GM19395 (cell line): ENCODE results near the gene KLC1.

ENCODE experiments used
- ATAC-seq: cut with Tn5 transposase; IDR thresholded peaks from one replicate; pipeline ENCODE4 v1.9.1; 2021; ENCODE audit warnings: mild to moderate bottlenecking, moderate library complexity; ENCODE audit not compliant: unreplicated experiment

The KLC1 gene

DNA sequence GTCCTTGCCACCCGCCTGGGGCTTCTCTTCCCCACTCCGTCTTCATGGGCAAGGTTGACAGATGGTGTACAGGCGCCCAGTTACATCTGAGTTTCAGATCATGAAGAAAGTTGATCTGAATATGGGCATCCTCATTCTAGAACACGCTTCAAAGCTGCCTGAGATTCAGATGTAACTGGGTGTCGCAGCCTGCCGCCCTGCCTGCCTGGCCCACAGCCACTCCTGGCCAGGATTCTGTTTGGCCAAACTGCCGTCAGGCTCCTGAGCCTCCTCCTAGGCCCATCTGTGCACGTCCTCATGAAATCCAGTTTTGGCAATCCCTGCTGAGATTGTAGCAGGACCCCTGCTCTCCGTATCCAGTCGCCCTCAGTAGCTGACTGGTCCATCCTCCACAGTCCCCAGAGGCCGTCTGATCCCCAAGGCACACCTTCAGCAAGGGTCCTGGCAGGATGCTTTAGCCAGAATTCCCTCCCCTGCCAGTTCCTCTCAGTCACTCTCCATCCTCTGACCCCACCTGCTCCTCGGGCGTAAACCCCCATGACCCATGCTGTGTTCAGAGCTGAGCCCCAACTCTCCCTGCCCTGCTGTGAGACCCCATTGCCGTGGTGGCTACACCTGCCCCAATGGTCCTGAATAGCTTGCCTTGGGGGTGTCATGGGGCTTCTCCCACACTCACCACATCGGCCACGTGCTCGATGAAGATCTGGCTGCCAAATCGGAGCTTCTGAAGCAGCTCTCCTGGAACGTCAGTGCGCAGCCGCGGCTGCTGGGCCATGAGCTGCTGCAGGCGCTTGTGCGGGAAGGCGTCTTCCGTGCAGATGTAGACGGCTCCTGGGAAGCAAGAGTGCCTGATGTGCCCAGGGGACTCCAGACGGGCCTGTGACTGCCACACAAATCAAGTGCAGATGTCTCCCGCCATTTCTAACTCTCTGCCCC, 73.8 kb downstream of the KLC1 start:
- ATAC-seq = no peak

DNA sequence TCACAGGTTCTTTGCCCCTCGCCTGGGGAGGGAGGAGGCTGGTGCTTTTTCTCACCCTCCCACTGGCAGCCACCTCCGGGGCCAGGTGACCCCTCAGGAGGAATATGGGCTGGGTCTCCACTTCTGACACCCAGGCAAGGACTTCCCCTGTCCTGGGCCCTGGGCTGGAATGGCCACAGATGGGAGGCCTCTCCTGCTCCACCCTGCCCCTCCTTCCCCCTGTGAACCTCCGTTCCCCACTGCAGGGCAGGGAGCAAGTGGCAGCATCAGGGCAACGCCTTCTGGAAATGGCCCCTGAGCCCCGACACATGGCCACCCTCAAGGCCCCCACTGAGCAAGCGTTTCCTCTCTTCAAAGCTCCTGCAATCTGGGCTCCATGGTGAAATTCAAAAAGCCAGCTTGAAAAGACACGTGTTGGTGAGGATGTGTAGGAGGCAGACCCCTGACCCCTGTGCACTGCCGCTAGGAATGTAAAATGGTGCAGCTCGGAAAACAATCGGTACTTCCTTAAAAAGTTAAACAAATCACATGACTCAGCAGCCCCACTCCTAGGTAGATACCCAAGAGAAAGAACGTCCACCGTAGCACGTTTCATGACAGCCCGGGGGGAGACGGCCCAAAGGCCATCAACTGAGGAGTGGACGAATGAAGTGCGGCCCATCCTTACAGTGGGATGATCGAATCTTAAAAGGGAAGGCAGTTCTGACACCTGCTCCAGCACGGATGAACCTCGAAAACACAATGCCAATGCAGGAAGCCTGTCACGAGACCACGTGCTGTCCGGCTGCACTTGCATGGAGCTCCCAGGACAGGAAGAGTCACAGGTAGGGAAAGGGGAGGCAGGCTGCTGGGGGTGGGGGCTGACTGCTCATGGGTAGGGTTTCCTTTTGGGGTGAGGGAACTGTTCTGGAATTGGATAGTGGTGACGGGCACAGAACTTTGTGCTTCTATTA, 74.7 kb downstream of the KLC1 start:
- ATAC-seq = no peak

DNA sequence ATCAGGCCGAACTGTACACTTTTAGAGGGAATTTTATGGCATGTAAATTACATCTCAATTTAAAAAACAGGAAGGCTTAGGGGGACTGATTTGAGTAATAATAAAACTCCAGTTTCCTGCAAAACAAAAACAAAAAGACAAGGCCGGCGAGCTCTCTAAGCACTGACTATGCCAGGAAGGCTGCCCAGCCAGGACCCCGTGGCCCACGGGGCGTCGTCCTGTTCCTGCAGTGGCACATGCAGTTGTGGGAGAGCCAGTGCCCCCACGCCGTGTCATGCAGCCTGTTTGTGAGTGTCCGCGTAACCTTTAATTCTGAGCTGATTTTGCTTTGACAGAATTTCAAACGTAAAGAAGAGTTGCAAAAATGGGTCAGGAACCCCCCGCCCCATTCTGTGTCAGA, 75.7 kb downstream of the KLC1 start:
- no peak for ATAC-seq

DNA sequence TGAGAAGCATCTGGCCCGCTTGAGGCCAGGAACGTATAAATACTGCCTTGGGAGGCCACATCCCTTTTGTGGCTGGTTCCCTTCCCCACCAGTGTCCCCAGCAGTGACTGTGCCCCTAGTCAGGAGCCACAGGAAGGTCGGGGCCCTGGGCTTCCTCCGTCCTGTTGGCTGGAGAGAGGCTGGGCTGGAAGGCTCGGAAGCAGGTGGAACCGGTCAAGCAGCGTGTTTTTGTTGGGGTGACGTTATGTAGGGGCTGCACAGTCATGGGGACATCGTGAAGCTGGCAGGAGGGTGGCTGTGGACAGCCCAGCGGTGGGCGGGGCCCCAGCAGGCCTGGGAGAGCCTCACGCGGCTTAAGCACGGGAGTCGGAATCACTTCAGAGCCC, 76.1 kb downstream of the KLC1 start:
- ATAC-seq = no peak

DNA sequence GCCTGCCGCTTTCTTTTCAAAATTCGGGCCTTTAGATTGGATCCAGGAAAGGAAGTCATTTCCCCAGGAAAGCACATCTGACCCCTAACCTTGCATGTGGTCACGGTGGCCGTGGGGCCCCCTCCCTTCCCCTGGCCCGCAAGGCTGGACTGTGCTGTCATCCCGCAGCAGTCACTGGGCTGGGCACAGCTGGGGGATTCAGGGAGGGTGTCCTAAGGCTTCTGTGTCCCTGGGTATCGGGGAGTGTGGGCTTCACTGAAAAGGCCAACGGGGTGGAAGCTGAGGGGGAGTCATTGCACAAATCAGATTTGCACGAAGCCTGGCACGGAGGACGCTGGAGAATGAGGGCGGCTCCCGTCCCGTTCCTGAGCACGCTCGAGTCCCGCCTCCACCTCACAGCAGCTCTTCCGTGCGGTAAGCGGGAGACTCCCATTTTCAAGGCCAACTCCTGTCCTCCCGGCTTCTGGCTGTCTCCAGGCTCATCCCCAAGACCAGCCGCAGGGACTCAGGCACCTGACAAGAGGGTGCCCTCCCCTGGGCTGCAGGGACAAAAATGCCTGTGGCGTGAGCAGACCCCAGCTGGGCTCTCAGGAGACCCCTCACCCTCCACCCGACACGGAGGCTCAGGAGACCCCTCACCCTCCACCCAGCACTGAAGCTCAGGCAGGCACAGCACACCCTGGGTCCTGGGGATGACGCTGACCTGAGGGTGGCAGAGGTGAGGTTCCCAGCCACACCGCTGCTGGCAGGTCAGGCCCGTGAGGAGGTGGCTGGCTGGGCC, 76.7 kb downstream of the KLC1 start:
- ATAC-seq = no peak

DNA sequence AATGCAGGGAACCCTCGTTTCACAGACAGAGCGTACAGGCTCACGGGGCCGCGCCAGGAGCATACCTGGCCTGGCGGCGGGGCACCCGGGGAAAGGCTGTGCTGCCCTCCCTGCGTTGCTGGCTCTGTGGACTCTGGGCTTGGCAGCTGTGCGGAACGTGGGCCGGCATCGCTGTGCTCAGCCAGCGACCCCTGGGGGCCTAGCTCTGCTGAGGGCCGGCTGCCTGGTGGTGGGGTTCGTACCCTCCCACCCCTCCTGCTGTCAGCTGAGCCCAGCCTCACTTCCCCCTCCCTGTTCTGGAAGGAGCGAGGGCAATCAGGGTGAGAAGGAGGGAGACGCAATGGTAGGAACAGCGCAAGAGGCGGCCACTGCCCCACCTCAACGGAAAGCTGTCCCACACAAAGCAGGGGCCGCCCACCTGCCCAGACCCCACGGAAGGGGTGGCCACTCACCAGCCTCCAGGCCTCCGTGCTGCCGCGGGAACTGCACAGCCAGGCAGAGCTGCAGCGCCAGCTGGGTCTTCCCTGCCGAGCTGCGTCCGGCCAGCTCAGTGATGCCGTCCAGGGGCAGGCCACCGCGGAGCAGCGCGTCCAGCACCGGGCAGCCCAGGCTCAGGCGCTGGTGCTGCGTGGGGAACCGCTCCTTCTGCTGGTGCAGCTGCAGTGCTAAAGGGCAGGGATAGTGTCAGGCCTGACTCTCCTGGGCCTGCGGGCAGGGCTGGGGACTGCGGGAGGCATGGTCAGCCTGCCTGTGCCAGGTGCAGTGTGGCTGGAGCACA, 77.7 kb downstream of the KLC1 start:
- no peak for ATAC-seq

DNA sequence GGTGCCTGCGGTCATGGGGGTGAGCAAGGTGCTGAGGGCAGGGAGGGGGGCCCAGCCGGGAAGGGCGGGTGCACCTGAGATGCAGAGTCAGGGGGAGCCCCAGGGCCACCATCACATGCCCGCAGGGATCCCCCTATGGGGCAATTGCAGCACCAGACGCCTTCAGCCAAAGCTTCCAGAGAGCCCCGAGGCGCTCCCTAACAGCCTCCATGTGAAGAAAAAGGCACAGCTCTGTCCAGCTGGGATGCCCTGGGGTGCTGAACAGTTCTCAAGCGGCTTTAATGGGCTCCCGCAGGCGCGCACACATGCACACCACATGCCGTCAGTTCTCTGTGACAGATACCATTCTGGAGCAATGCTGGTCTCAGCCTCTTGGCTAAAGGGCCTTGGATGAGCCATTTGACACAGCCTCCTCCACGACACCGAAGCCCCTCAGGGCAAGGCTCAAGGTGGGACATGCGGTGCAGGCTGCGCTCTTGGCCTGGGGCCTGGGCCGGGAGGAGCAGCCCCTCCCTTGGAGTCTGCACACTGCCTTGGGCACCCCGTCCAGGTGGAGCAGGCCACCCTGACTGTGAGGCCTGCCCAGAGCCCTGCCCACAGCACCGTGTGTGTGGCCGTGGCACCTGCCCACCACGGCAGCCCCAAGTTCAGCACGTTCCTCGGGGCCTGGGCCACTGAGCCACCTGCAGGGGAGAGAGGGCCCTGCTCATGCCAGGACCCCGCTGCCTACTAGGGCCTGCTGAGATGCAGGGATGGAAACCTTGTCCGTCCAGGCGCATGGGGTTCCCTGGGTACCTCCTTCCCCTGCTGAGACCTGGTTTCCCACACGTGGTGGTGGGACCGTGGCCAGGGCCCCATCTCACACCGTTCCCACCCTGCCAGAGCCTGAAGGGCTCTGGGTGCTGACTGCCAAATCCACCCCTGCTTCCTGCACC, 78.6 kb downstream of the KLC1 start:
- ATAC-seq = no peak

DNA sequence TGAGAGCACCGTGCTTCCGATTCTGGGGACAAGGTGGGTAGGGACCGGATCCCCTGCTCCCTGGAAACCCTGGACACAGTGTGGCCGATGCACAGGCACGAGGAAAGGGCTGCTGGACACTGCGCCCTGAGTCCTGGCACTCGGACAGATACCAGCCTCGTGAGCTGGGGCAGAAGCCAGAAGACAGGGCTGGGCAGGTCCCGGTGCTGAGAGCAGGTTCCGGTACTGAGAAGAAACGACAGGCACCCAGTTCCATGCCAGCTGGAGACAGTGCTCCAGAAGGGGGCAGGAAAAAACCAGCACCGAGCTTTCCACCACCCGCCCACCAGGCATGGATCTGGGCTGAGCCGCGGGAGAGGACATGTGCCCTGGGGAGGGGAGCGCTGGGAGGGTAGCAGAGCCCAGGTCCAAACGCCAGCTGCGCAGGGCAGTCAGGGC, 79.8 kb downstream of the KLC1 start:
- no peak for ATAC-seq

DNA sequence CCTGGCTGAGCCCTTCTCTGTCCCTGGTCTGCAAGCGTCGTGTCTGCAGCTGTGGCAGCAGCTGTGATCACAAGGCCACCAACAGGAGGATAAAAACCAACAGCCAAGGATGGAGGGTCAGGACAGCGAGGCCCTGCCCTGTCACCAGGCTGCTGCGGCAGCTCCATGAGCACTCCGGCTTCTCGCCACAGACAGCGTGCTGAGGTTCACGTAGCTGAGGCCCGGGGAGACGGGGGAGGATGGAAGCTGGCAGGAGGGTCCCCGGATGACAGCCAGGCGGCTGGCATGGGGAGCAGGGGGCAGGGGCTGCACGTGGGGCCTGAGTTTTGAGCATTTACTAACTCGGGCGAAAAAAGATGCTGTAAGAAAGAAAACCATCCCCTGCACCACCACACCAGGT, 80.8 kb downstream of the KLC1 start:
- ATAC-seq = no peak

DNA sequence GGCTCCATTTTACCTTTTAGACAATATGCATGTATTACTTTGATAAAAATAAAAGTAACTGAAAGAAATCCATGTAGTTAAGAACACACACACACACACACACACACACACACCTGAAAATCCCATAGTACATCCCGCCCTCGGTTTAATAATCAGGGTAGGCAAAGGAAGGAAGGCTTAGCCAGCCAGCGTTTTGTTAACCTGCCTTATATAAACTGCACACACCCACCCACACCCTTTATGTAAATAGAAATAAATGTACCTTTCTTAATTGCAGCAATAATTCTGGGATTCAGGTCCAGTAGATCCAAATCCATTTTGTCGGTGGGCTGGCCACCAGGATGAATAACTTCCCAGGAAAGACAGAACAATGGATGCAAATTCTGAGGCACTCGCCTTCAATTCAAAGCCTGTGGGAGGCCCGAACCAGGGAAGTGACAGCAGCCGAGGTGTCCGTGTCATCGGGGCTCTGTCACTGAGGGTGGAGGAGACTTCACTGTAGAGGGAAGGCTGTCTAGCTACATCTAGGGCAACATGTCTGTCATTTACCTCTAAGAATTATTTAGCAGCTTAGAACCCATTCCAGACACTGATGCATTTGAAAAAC, 81.9 kb downstream of the KLC1 start:
- no peak for ATAC-seq

DNA sequence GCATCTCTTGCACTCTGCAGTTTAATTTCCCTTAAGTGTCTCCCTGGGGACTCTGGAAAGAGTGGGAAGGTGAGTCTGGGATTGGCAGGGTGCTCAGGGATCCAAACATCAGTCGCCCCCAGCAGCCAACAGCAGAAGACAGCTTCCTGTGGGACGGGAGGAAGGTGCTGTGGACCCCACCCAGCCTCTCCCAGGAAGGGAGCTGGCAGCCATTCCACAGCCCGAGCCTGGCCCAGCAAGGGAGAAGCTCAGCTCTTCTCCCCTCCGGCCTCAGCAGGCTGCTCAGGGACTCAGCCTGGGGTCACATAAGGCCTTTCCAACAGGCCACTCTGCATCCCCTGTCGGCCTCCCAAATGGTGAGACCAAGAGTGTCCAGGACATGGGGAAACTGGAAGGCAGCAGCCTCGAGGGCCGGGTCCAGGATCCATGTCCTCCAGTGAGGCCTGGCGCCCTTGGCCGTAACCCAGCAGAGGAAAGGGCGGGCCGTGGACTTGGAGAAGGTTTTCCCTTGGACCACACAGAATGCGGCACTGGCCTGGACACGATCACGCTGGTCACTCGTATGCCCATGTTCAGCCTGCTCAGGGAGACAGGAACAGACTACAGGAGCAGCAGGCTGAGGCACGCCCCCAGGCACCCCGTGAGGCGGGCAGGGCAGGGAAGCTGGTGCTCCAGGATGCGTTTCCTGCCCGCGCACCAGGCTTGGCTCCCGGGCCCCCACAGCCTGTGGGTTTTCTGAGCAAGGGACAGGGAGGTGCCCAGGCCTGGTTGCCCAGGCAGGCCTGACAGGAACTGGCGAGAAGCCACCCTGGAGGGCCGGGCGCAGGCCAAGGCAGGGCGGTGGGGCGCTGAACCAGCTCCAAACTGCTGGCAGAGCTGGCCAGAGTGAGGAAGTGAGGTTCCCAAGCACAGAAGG, 82.8 kb downstream of the KLC1 start:
- ATAC-seq = no peak

DNA sequence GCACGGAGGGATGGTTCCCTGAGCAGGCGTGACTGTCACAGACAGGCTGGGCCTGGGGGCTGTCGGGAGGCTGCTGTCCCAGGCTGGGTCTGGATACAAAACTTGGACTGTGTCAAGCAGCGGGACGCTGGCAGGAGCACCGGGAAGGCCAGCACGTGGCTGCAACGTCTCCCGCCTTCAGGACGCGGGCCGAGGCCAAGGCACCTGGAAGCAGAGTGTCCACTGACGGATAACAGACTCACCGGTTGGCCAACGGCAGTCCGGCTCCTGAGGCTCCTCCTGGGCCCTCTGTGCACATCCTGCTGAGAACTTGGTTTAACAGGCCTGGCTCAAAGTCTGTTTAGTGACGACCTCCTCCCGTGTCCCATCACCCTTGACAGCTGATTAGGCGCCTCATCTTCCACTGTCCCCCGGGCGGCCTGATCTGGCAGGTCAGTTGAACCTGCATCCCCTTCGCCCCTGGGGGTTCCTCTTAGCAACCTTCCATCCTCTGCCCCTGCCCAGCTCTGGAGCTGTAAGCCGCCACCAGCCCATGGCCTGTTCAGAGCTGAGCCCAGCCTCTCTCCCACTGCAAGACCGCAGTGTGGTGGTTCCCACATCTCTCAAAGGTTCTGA, 83.7 kb downstream of the KLC1 start:
- no peak for ATAC-seq

DNA sequence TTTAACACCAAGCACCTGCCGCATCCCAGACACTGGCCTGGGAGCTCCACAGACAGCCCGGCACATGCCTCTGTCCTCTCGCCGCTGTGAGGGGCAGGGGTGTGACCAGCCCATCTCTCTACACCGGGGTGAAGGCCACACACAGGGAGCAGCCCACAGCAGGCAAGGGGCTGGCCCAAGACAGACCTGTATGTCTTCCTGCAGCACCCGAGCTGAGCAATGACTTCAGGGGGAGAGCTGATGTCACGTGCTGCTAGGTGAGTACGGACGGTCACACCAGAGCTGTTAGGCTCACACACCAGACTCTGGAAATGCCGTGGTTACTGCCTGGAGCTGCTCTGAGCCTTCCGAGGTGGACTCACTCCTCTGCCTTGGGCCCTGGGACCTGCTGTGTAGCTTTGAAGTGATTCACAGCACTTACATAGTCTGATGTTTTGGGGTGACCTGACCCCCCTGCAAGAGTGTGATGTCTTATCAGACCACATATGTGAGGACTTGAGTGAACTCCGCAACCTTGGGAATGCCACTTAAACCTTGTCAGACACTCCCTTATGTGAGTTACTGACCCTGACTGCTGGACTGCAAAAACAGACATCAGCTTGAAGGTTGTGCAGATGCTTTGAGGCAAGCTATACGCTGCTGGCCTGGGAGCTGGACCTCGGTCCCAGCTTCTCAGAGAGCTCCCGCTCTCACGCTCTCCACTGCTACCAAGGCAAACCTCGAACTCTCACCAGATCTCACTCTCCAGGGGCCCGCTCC, 84.5 kb downstream of the KLC1 start:
- ATAC-seq = no peak

DNA sequence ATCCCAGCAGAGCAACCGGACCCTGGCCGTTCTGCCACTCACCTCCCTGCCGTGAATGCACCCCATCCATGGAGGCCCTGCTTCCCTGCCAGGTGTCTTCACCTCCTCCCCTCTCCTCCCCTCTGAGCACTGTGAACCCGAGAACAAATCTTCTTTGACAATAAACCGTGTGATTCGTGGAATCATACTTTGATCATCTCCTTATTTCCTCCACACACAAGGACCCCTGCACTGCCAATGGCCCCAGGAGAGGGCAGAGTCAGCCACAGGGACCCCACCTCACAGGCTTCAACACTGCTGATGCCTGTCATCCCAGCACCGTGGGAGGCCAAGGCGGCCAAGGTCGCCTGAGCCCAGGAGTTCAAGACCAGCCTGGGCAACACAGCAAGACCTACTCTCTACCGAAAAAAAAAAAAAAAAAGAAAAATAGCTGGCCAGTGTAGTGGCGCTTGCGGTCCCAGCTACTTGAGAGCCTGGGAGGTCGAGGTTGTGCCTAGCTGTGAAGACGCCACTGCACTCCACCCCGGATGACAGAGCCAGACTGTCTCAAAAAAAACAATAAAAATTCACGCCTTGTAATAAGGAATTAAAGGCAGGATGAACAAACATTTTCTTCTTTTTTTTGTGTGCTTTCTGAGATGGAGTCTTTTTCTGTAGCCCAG, 85.2 kb downstream of the KLC1 start:
- no peak for ATAC-seq

DNA sequence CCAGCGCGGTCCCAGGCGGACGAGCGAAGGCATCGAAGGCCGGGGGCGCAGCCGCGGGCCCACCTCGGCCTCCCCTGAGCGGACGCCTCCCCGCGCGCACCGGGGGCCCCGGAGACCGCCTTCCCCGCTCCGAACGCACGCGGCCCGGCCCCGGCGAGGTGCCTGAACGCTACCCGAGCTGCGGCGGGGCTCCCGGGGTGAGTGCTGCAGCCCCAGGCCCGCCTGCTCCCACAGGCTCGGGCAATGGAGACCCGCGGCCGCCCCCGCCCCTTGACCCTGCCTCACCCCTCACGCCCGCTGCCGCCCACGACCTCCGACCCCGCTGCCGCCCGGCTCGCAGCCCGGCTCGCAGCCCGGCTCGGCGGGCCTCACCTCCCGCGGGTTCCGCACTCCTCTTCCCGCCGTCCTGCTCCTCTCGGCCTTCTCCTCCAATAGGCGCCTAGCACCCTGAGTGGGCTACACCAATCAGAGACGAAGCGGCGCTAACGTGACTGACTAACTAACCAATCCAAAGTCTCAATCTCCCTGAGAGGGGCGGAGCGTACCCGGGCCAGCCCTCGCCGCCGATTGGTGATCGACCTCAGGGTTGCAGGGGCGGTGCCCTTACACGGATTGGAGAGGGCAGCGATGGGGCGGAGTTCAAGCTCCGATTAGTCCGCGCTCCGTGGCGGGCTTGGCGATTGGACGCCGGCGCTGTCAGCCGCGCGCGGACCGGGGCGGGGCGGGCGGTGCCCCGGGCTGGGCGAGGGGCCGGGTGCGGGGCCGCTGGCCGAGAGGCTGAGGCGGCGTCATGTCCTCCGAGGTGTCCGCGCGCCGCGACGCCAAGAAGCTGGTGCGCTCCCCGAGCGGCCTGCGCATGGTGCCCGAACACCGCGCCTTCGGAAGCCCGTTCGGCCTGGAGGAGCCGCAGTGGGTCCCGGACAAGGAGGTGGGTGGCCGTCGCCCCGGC, 86.3 kb downstream of the KLC1 start, which contains the start of the genes XRCC3 and ZFYVE21:
Gene XRCC3 (minus strand): TSS at position 400 of the 949 bp plus-strand sequence. CDS start 4,364 bp downstream, outside the sequence.
Gene ZFYVE21 (plus strand): TSS at position 759 of the 949 bp plus-strand sequence. CDS start 32 bp downstream, at position 791.
- ATAC-seq = peak; percentile 97
